HepG2 (cell line): ENCODE results near the gene F12. TPM values are rescaled to one million over a fixed set of nuclear protein-coding genes. Genes with fewer than 3 reads are reported as not detected.

Experiments used
- ATF7 ChIP-seq, 2 experiments: fragments of 450-650 bp in 1 of 2; sonication (generic) in 1 of 2; formaldehyde crosslinking in 1 of 2; IDR thresholded peaks; 2 replicates each; pipeline versions ENCODE4 v1.4.0 to v1.6.1; 2016 to 2020; ENCODE audit warnings: antibody characterized with exemption in 1 of 2, mild to moderate bottlenecking in 1 of 2, missing genetic modification reagents in 1 of 2
- ESRRA ChIP-seq: sonication (generic); formaldehyde crosslinking; IDR thresholded peaks from 2 replicates; pipeline ENCODE4 v1.5.1; 2020; ENCODE audit warnings: mild to moderate bottlenecking, low read depth, missing genetic modification reagents
- FOXM1 ChIP-seq: sonication (generic); formaldehyde crosslinking; IDR thresholded peaks from 2 replicates; pipeline ENCODE4 v1.5.0; 2020; ENCODE audit warnings: missing genetic modification reagents
- GPBP1L1 ChIP-seq: sonication (generic); formaldehyde crosslinking; IDR thresholded peaks from 2 replicates; pipeline ENCODE4 v1.5.0; 2020; ENCODE audit warnings: mild to moderate bottlenecking, missing genetic modification reagents
- HNRNPLL ChIP-seq: fragments of 200-400 bp; formaldehyde crosslinking; IDR thresholded peaks from 2 replicates; pipeline ENCODE4 v1.6.1; 2017; ENCODE audit warnings: mild to moderate bottlenecking, low read depth, low read length; ENCODE audit not compliant: poor library complexity, severe bottlenecking
- ISX ChIP-seq: sonication (generic); formaldehyde crosslinking; conservative IDR thresholded peaks from 2 replicates; pipeline ENCODE4 v1.5.0; 2020; ENCODE audit warnings: missing genetic modification reagents
- PHF8 ChIP-seq: sonication (generic); formaldehyde crosslinking; IDR thresholded peaks from 2 replicates; pipeline ENCODE4 v1.5.0; 2020; ENCODE audit warnings: missing genetic modification reagents
- SRSF1 ChIP-seq: fragments of 200-400 bp; formaldehyde crosslinking; optimal IDR thresholded peaks from 2 replicates; pipeline ENCODE3; 2017; ENCODE audit warnings: mild to moderate bottlenecking, low read depth, low read length, moderate library complexity
- ZBTB44 ChIP-seq: sonication (generic); formaldehyde crosslinking; IDR thresholded peaks from 2 replicates; pipeline ENCODE4 v1.4.0; 2020; ENCODE audit warnings: missing genetic modification reagents
- ZFYVE20 ChIP-seq: sonication (generic); formaldehyde crosslinking; IDR thresholded peaks from 2 replicates; pipeline ENCODE4 v1.8.0; 2023; ENCODE audit warnings: low read depth, mild to moderate bottlenecking, moderate library complexity, missing genetic modification reagents, borderline replicate concordance
- ZNF281 ChIP-seq: sonication (generic); formaldehyde crosslinking; IDR thresholded peaks from 2 replicates; pipeline ENCODE4 v1.4.0; 2020; ENCODE audit warnings: missing genetic modification reagents, borderline replicate concordance
- ZNF33B ChIP-seq: sonication (generic); formaldehyde crosslinking; IDR thresholded peaks from 2 replicates; pipeline ENCODE4 v1.5.1; 2020; ENCODE audit warnings: mild to moderate bottlenecking, missing genetic modification reagents
- ZNF446 ChIP-seq: sonication (generic); formaldehyde crosslinking; IDR thresholded peaks from 2 replicates; pipeline ENCODE4 v1.5.0; 2020; ENCODE audit warnings: mild to moderate bottlenecking, missing genetic modification reagents
- ZNF496 ChIP-seq: sonication (generic); formaldehyde crosslinking; IDR thresholded peaks from 2 replicates; pipeline ENCODE4 v1.8.1; 2023; ENCODE audit warnings: mild to moderate bottlenecking, moderate library complexity, missing genetic modification reagents; ENCODE audit not compliant: insufficient replicate concordance
- ZNF616 ChIP-seq: sonication (generic); formaldehyde crosslinking; IDR thresholded peaks from 2 replicates; pipeline ENCODE4 v1.5.0; 2020; ENCODE audit warnings: low read depth, mild to moderate bottlenecking, missing genetic modification reagents
- ZNF800 ChIP-seq: sonication (generic); formaldehyde crosslinking; IDR thresholded peaks from 2 replicates; pipeline ENCODE4 v1.4.0; 2020; ENCODE audit warnings: missing genetic modification reagents
- polyA plus RNA-seq, 8 experiments: library from polyadenylated mRNA; depleted of rRNA in 3 of 8; stranded (reverse) in 7 of 8; unstranded in 1 of 8; fragments of >200 nt; fragmentation: Illumina TruSeq in 4 of 8; extraction: Trizol in 4 of 8; gene quantifications; 2 replicates each; pipeline versions ENCODE4 v1.2.1 to v1.2.3, GENCODE V29; 2011 to 2016; ENCODE audit warnings: low read depth in 4 of 8, missing spikeins in 1 of 8, mixed read lengths in 1 of 8; ENCODE audit not compliant: insufficient read depth in 1 of 8
- total RNA-seq, 5 experiments: library from RNA; depleted of rRNA; stranded (reverse); fragments of >200 nt; fragmentation: Illumina TruSeq; extraction: Trizol; gene quantifications; 2 replicates each; pipeline ENCODE4 v1.2.3, GENCODE V29; 2016; ENCODE audit warnings: low read depth in 1 of 5

F12 gene
- total and polyA plus RNA-seq, 2 of the 13 experiments (the other 11 are each of a cell fraction or from before 2014, with no cell fraction given): 2.5 to 3.0 TPM

- peak; percentile 59; the same call in 1 of the 2 replicates for TF ChIP-seq ZNF281
- no peak for TF ChIP-seq ISX
- peak; percentile 67 for TF ChIP-seq PHF8 (CRISPR knock-in tag)
- TF ChIP-seq GPBP1L1 (CRISPR knock-in tag): no peak
- TF ChIP-seq ZNF800 (CRISPR knock-in tag): no peak
- 0 out of 2 replicates have a peak, but pooled peaks have one; percentile 3 for TF ChIP-seq FOXM1 (CRISPR knock-in tag)
- TF ChIP-seq ZNF616 (CRISPR knock-in tag): no peak
- TF ChIP-seq HNRNPLL: no peak
- TF ChIP-seq ZBTB44 (CRISPR knock-in tag): 0 out of 2 replicates have a peak, but pooled peaks have one; percentile 8
- TF ChIP-seq ESRRA (CRISPR knock-in tag): no peak
- TF ChIP-seq ZFYVE20 (CRISPR knock-in tag): no peak
- 0 out of 2 replicates have a peak, but pooled peaks have one; percentile 60 for TF ChIP-seq ZNF33B (CRISPR knock-in tag)
- TF ChIP-seq SRSF1: no peak
- no peak for TF ChIP-seq ZNF446
- peak; percentile 33 for TF ChIP-seq ATF7 (IDR thresholded peaks at IDR 0.05)
- TF ChIP-seq ATF7 (CRISPR knock-in tag; IDR thresholded peaks at IDR 0.05): no peak
- TF ChIP-seq ZNF496 (CRISPR knock-in tag): no peak
Measured at GRCh38 chr5:177378884-177379883, 30.2 kb downstream of the F12 start (continued).
